Endothelial cell of umbilical vein (primary cell): ENCODE results near the gene DNAH1. TPM values are rescaled to one million over a fixed set of nuclear protein-coding genes. Genes with fewer than 3 reads are reported as not detected.

Experiments
- BruUV-seq: library from RNA; stranded (reverse); fragments of 400-500 nt; replicated peaks from 2 replicates; lab custom pipeline; 2021; lab: Mats Ljungman, UMichigan
- CTCF ChIA-PET: fragments of 300-600, 350-600 bp; sonication (Branson Sonifier 250); formaldehyde crosslinking; loops from one replicate; lab custom pipeline; 2021; ENCODE audit warnings: antibody characterized with exemption, inconsistent platforms; lab: Charles Lee
- POLR2A ChIA-PET: fragments of 300-600, 350-600 bp; sonication (Branson Sonifier 250); formaldehyde crosslinking; loops from one replicate; lab custom pipeline; 2021; ENCODE audit warnings: antibody characterized with exemption, inconsistent platforms; lab: Charles Lee
- DNase-seq: peaks from one replicate; pipeline ENCODE4 v3.0.0-alpha.2; 2011; ENCODE audit warnings: low read depth, low spot score
- FAIRE-seq: peaks from 2 replicates; lab custom pipeline; 2011; peaks lifted over from hg19 to GRCh38; lab: Jason Lieb, UNC
- H2AFZ ChIP-seq: 2 replicates; pipeline ENCODE4 v1.6.0; 2012; ENCODE audit warnings: low read depth, low read length, control low read depth, inconsistent platforms
- H3K27ac ChIP-seq: 2 replicates; pipeline ENCODE4 v1.5.1; 2011; ENCODE audit warnings: low read depth, mild to moderate bottlenecking, control low read depth, low read length, moderate library complexity; ENCODE audit not compliant: insufficient read depth
- H3K27me3 ChIP-seq, 2 experiments: 2 replicates each; pipeline versions ENCODE4 v1.6.0 to v1.6.1; 2011; ENCODE audit warnings: low read length in 2 of 2, mixed read lengths in 1 of 2; ENCODE audit not compliant: control insufficient read depth in 2 of 2, insufficient read depth in 2 of 2
- H3K36me3 ChIP-seq, 2 experiments: 2 replicates in 1 of 2; 3 replicates in 1 of 2; pipeline ENCODE4 v1.5.1; 2011; ENCODE audit warnings: low read length in 2 of 2, mild to moderate bottlenecking in 1 of 2, moderate library complexity in 1 of 2; ENCODE audit not compliant: control insufficient read depth in 2 of 2, insufficient read depth in 2 of 2; ENCODE audit errors: extremely low read depth in 1 of 2
- H3K4me1 ChIP-seq: 3 replicates; pipeline ENCODE4 v1.5.1; 2011; ENCODE audit warnings: mild to moderate bottlenecking, low read length; ENCODE audit not compliant: control insufficient read depth, insufficient read depth; ENCODE audit errors: extremely low read depth
- H3K4me2 ChIP-seq: 2 replicates; pipeline ENCODE4 v1.6.1; 2011; ENCODE audit warnings: low read length, control low read depth, mixed read lengths; ENCODE audit not compliant: insufficient read depth
- H3K4me3 ChIP-seq, 3 experiments: fragments of 200-600 bp in 1 of 3; sonication (generic), shearing (Covaris generic) in 1 of 3; replicated peaks in 1 of 3; 2 replicates each; pipeline ENCODE4 v1.5.1; 2011 to 2016; ENCODE audit warnings: control low read depth in 3 of 3, low read length in 3 of 3, mild to moderate bottlenecking in 2 of 3, inconsistent platforms in 1 of 3, low read depth in 1 of 3, moderate library complexity in 1 of 3; ENCODE audit not compliant: insufficient read depth in 1 of 3
- H3K79me2 ChIP-seq: 2 replicates; pipeline ENCODE4 v1.6.0; 2012; ENCODE audit warnings: low read length, inconsistent platforms; ENCODE audit not compliant: control insufficient read depth, insufficient read depth
- H3K9ac ChIP-seq: replicated peaks from 2 replicates; pipeline ENCODE3; 2011; ENCODE audit warnings: low read length, control low read depth; ENCODE audit not compliant: insufficient read depth; ENCODE audit errors: extremely low read depth
- H3K9me1 ChIP-seq: replicated peaks from 3 replicates; pipeline ENCODE4 v1.6.0; 2011; ENCODE audit warnings: mild to moderate bottlenecking, low read length; ENCODE audit not compliant: control insufficient read depth, insufficient read depth; ENCODE audit errors: extremely low read depth
- H3K9me3 ChIP-seq: replicated peaks from 2 replicates; pipeline ENCODE4 v1.5.1; 2012; ENCODE audit warnings: low read length, inconsistent platforms; ENCODE audit not compliant: control insufficient read depth, insufficient read depth
- H4K20me1 ChIP-seq: replicated peaks from 2 replicates; pipeline ENCODE3; 2011; ENCODE audit warnings: mild to moderate bottlenecking, low read length; ENCODE audit not compliant: control insufficient read depth, insufficient read depth; ENCODE audit errors: extremely low read depth
- CTCF ChIP-seq, 2 donors: IDR thresholded peaks; 1 replicate in 1 of 2; 2 replicates in 1 of 2; pipeline ENCODE4 v1.5.1; 2011; ENCODE audit warnings: low read length in 2 of 2, mild to moderate bottlenecking in 2 of 2, moderate library complexity in 2 of 2, control low read depth in 1 of 2, inconsistent platforms in 1 of 2, low read depth in 1 of 2; ENCODE audit not compliant: insufficient read depth in 1 of 2; ENCODE audit errors: extremely low read depth in 1 of 2
- EZH2 ChIP-seq: IDR thresholded peaks from 2 replicates; pipeline ENCODE4 v1.6.1; 2012; ENCODE audit warnings: borderline replicate concordance, low read depth, mild to moderate bottlenecking, moderate library complexity, low read length, inconsistent platforms; ENCODE audit not compliant: severe bottlenecking
- FOS ChIP-seq: IDR thresholded peaks from 2 replicates; pipeline ENCODE4 v1.6.1; 2011; ENCODE audit warnings: mild to moderate bottlenecking, low read length, moderate library complexity, borderline replicate concordance; ENCODE audit not compliant: insufficient read depth
- GATA2 ChIP-seq: IDR thresholded peaks from 2 replicates; pipeline ENCODE4 v1.7.0; 2011; ENCODE audit warnings: low read depth, mild to moderate bottlenecking, moderate library complexity, mixed read lengths, low read length; ENCODE audit not compliant: insufficient read length, insufficient read depth
- JUN ChIP-seq: IDR thresholded peaks from 2 replicates; pipeline ENCODE4 v1.6.1; 2011; ENCODE audit warnings: borderline replicate concordance, low read depth; ENCODE audit not compliant: insufficient read length, insufficient read depth
- MAX ChIP-seq: IDR thresholded peaks from 2 replicates; pipeline ENCODE4 v1.6.1; 2011; ENCODE audit not compliant: insufficient read depth, insufficient read length
- MYC ChIP-seq: IDR thresholded peaks from one replicate; pipeline ENCODE4 v1.6.1; 2011; ENCODE audit warnings: mild to moderate bottlenecking, low read depth, low read length
- POLR2A ChIP-seq: IDR thresholded peaks from 2 replicates; pipeline ENCODE4 v1.6.1; 2012; ENCODE audit warnings: low read depth, mild to moderate bottlenecking, control low read depth, low read length
- POLR2AphosphoS5 ChIP-seq: IDR thresholded peaks from 2 replicates; pipeline ENCODE4 v1.6.1; 2012; ENCODE audit warnings: low read depth, mild to moderate bottlenecking, control low read depth, low read length, moderate library complexity; ENCODE audit not compliant: insufficient read depth
- dilution Hi-C: fragments of 300-500 bp; cut with MboI; formaldehyde crosslinking; loops from one replicate; pipeline ENCODE4 v1.15.0; 2019; ENCODE audit warnings: low sequenced_read_pairs; ENCODE audit not compliant: extremely low pct_ligation_motif_present
- intact Hi-C: fragments of 100-400 bp; cut with micrococcal nuclease; formaldehyde crosslinking; loops from one replicate; pipeline ENCODE4 v1.10.0; 2022
- polyA plus RNA-seq, 4 experiments: library from polyadenylated mRNA; depleted of rRNA in 3 of 4; stranded (reverse) in 3 of 4; unstranded in 1 of 4; fragments of >200 nt; gene quantifications; 2 replicates each; pipeline versions ENCODE4 v1.2.1 to v1.2.3, GENCODE V29; 2011 to 2012; ENCODE audit warnings: missing spikeins in 1 of 4
- total RNA-seq: library from RNA; stranded (reverse); gene quantifications from 2 replicates; pipeline ENCODE4 v1.2.3, GENCODE V29; 2021

Gene DNAH1
- total and polyA plus RNA-seq, 2 donors (not counting 3 experiments of a cell fraction or from before 2014, with no cell fraction given), result 5.8 to 6.0 TPM

- dilution Hi-C loops (no loop called here), intact Hi-C loops (no loop called here)
- no peaks in the 10 kb centered on the region for H3K9me3 ChIP-seq
- no peak for DNase-seq
- no peak overlapping the region for H3K4me3 ChIP-seq
- H3K79me2 ChIP-seq, result peaks cover under 1% of the 10 kb centered on the region
- H3K9me1 ChIP-seq, result no peaks in the 10 kb centered on the region
- CTCF ChIA-PET, result interaction anchor here (0.8 to 1.2 kb wide), 2 partner anchors 9 to 17 kb away, joined by 3 to 6 read pairs; no protein-coding TSS in a partner anchor
- BruUV-seq, result no TSS peak
- no peaks in the 10 kb centered on the region for H4K20me1 ChIP-seq
- POLR2A ChIA-PET, result no interaction called here
- H3K36me3 ChIP-seq, result peaks cover 5 to 66% of the 10 kb centered on the region in 2 experiments
- H3K4me1 ChIP-seq, result no peaks in the 10 kb centered on the region
- no peak overlapping the region for H2AFZ ChIP-seq
- H3K4me2 ChIP-seq, result no peak overlapping the region
- TF ChIP-seq JUN, result no peak
- no peak for TF ChIP-seq MAX
- no peak for TF ChIP-seq GATA2
- TF ChIP-seq MYC, result no peak
- no peak for TF ChIP-seq POLR2AphosphoS5
- TF ChIP-seq FOS, result no peak
- no peak for TF ChIP-seq EZH2
- no peak for TF ChIP-seq CTCF (IDR thresholded peaks at IDR 0.05; ENCODE audit: extremely low read depth in 1 of 2, insufficient read depth in 1 of 2, low read depth in 1 of 2, low read length in 2 of 2)
- TF ChIP-seq POLR2A, result no peak
- no peaks in the 10 kb centered on the region for H3K27me3 ChIP-seq
- H3K27ac ChIP-seq, result no peak overlapping the region
- no peak for FAIRE-seq
- no peak overlapping the region for H3K9ac ChIP-seq
These were observed 86.7 kb downstream of the DNAH1 start for GRCh38 chr3:52402706-52403270.
